NCI-H1694 treated with DMSO at 0.1 percent for 48 hours (cell line): Measurements from ENCODE around the gene GARIN5B.
A peak's percentile ranks its signal among the peaks of the same experiment; 100 is the strongest.
"Not testable (repeated sequence)": the region's sequence is repeated elsewhere in the genome, so short reads cannot be mapped to it uniquely, and the experiment has no call there.

Source experiments
- DNase-seq: peaks from one replicate; lab custom pipeline; 2025; lab: John Stamatoyannopoulos, UW

Gene GARIN5B

GRCh38 chr19:55362990-55363716 is at the start of gene GARIN5B:
TSS of gene GARIN5B (minus strand) at chr19:55363260. CDS start at chr19:55363066, 194 bp downstream.
- DNase-seq: no peak

- DNase-seq: no peak
Observed at GRCh38 chr19:55410168-55410567, 47.1 kb upstream of the GARIN5B start.

GRCh38 chr19:55409179-55409578 is 46.1 kb upstream of the GARIN5B start:
- DNase-seq: not testable (repeated sequence)

- no peak for DNase-seq
Observed at GRCh38 chr19:55408533-55408872, 45.4 kb upstream of the GARIN5B start.

- DNase-seq: peak; percentile 99
Observed at GRCh38 chr19:55407800-55408532, 44.9 kb upstream of the GARIN5B start.

- DNase-seq: not testable (repeated sequence)
Observed at GRCh38 chr19:55407550-55407799, 44.4 kb upstream of the GARIN5B start, which contains the start of gene UBE2S. TSS of gene UBE2S (minus strand) at chr19:55407788. CDS start at chr19:55407589, 199 bp downstream.

- DNase-seq: no peak
Observed at GRCh38 chr19:55406826-55407549, 43.9 kb upstream of the GARIN5B start.

GRCh38 chr19:55406091-55406825 is 43.2 kb upstream of the GARIN5B start:
- DNase-seq: no peak

GRCh38 chr19:55405638-55406037 is 42.6 kb upstream of the GARIN5B start:
- DNase-seq: no peak

GRCh38 chr19:55402509-55402908 is 39.4 kb upstream of the GARIN5B start:
- DNase-seq: no peak

GRCh38 chr19:55401390-55401789 is 38.3 kb upstream of the GARIN5B start:
- not testable (repeated sequence) for DNase-seq

GRCh38 chr19:55400281-55401087 is 37.4 kb upstream of the GARIN5B start:
- DNase-seq: no peak

GRCh38 chr19:55398200-55398925 is 35.3 kb upstream of the GARIN5B start:
- DNase-seq: no peak

- DNase-seq: no peak
Observed at GRCh38 chr19:55392820-55393761, 30.0 kb upstream of the GARIN5B start.

- DNase-seq: no peak
Observed at GRCh38 chr19:55391702-55392615, 28.9 kb upstream of the GARIN5B start.

- DNase-seq: no peak
Observed at GRCh38 chr19:55391191-55391670, 28.2 kb upstream of the GARIN5B start.

- DNase-seq: no peak
Observed at GRCh38 chr19:55390461-55390880, 27.4 kb upstream of the GARIN5B start.
